Esophagus (tissue), 2 donors: ENCODE results near the gene GGT7. TPM values are rescaled to one million over a fixed set of nuclear protein-coding genes. Genes with fewer than 3 reads are reported as not detected.
A peak's percentile ranks its signal among the peaks of the same experiment; 100 is the strongest.
"Not testable (repeated sequence)": the region's sequence is repeated elsewhere in the genome, so short reads cannot be mapped to it uniquely, and the experiment has no call there.

ENCODE experiments used
- H3K27ac ChIP-seq, 2 donors: one replicate each; pipeline ENCODE4 v1.5.1; 2013; ENCODE audit warnings: low read depth in 2 of 2, mild to moderate bottlenecking in 2 of 2, inconsistent platforms in 1 of 2, low read length in 1 of 2, moderate library complexity in 1 of 2
- H3K27me3 ChIP-seq, 2 donors: one replicate each; pipeline ENCODE4 v1.6.1; 2013; ENCODE audit warnings: low read length in 2 of 2, control low read depth in 1 of 2, mild to moderate bottlenecking in 1 of 2; ENCODE audit not compliant: insufficient read depth in 2 of 2, control insufficient read depth in 1 of 2
- H3K36me3 ChIP-seq, 2 donors: one replicate each; pipeline ENCODE4 v1.6.1; 2013; ENCODE audit warnings: low read length in 1 of 2; ENCODE audit not compliant: control insufficient read depth in 2 of 2, insufficient read depth in 2 of 2
- H3K4me1 ChIP-seq, 2 donors: one replicate each; pipeline ENCODE4 v1.6.1; 2013; ENCODE audit warnings: low read length in 1 of 2; ENCODE audit not compliant: control insufficient read depth in 2 of 2, insufficient read depth in 2 of 2
- H3K4me3 ChIP-seq, 2 donors: one replicate each; pipeline ENCODE4 v1.5.1; 2013; ENCODE audit warnings: low read length in 2 of 2, mild to moderate bottlenecking in 2 of 2, low read depth in 1 of 2, moderate library complexity in 1 of 2
- H3K9me3 ChIP-seq, 2 donors: one replicate each; pipeline ENCODE4 v1.6.1; 2013; ENCODE audit warnings: mild to moderate bottlenecking in 2 of 2, low read depth in 1 of 2, low read length in 1 of 2, moderate library complexity in 1 of 2; ENCODE audit not compliant: control insufficient read depth in 2 of 2, insufficient read depth in 1 of 2
- WGBS, 2 donors: extraction: QIAGEN DNeasy Blood & Tissue Kit; methylation state at CpG; one replicate each; pipeline ENCODE4 v1.1.7; 2013; 5-methylcytosine and 5-hydroxymethylcytosine counted together
- polyA plus RNA-seq, 2 donors: library from polyadenylated mRNA; stranded (reverse); fragments of 200-250 nt; gene quantifications; one replicate each; pipeline ENCODE4 v1.2.3, GENCODE V29; 2013
- donor health status: healthy with polysubstance abuse.
- donor health status: Bipolar disorder and iron deficiency.

GGT7 gene
- polyA plus RNA-seq, 2 donors, result 3.7 to 5.7 TPM

- not testable (repeated sequence) for H3K27me3 ChIP-seq, H3K27ac ChIP-seq, H3K4me3 ChIP-seq, H3K4me1 ChIP-seq, H3K36me3 ChIP-seq, H3K9me3 ChIP-seq
- 89 to 100% methylated on average over 1 to 3 of the region's 3 CpGs for WGBS, 2 donors
Measured at GRCh38 chr20:34898129-34898528, 25.5 kb upstream of the GGT7 start.

DNA sequence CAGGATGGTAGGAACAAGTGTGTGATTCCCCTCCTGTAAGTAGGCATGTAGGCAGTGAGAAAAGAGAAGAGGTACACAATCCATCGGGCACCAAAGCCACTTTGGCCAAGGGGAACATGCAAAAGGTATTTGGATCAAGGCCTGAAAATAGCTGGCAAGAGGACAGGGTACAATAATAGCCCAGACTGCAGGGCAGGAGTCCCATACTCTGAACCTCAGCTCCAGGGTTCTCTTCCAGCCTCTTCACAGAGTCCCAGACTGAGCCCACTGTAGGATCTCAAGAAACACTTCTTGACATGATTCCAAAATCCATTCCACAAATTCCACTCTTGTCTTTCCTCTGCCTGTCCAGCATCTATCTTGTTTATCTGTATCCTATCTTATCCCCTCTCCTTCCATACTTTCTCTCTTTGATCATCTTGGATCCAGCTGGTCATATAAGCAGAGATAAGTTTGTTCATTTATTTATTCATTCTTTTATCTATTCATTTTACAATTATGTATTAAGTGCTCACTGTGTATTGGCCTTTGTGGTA is 23.5 kb upstream of the GGT7 start:
- Histone ChIP-seq H3K27me3 (no peaks in the 10 kb centered on the region), H3K4me3 (no peak overlapping the region), H3K9me3 (no peaks in the 10 kb centered on the region), H3K36me3 (peaks cover 0 to under 1% of the 10 kb centered on the region in 2 donors), H3K4me1 (peaks cover 2 to 3% of the 10 kb centered on the region in 2 donors), H3K27ac (no peak overlapping the region)
- 22 to 32% methylated on average over 1 of the region's 1 CpG for WGBS, 2 donors

GRCh38 chr20:34895465-34895864 is 22.8 kb upstream of the GGT7 start:
- Histone ChIP-seq H3K27me3 (no peaks in the 10 kb centered on the region), H3K27ac (no peak overlapping the region), H3K4me3 (no peak overlapping the region), H3K36me3 (no peaks in the 10 kb centered on the region), H3K9me3 (no peaks in the 10 kb centered on the region), H3K4me1 (peaks cover 2 to 3% of the 10 kb centered on the region in 2 donors)
- 69 to 84% methylated on average over 3 of the region's 3 CpGs for WGBS, 2 donors

GRCh38 chr20:34894723-34895122 is 22.1 kb upstream of the GGT7 start:
- no peaks in the 10 kb centered on the region for H3K36me3 ChIP-seq
- peaks cover 2 to 3% of the 10 kb centered on the region in 2 donors for H3K4me1 ChIP-seq
- no peaks in the 10 kb centered on the region for H3K27me3 ChIP-seq
- H3K27ac ChIP-seq, result no peak overlapping the region
- no peaks in the 10 kb centered on the region for H3K9me3 ChIP-seq
- H3K4me3 ChIP-seq, result no peak overlapping the region
- 24 to 29% methylated on average over 1 of the region's 1 CpG for WGBS, 2 donors

GRCh38 chr20:34892671-34893070 is 20.0 kb upstream of the GGT7 start:
- no peaks in the 10 kb centered on the region for H3K27me3 ChIP-seq
- no peaks in the 10 kb centered on the region for H3K9me3 ChIP-seq
- H3K36me3 ChIP-seq, result no peaks in the 10 kb centered on the region
- H3K27ac ChIP-seq, result no peak overlapping the region
- no peak overlapping the region for H3K4me3 ChIP-seq
- H3K4me1 ChIP-seq, result peaks cover 2 to 3% of the 10 kb centered on the region in 2 donors
- WGBS, 2 donors, result 92 to 99% methylated on average over 2 of the region's 2 CpGs

DNA sequence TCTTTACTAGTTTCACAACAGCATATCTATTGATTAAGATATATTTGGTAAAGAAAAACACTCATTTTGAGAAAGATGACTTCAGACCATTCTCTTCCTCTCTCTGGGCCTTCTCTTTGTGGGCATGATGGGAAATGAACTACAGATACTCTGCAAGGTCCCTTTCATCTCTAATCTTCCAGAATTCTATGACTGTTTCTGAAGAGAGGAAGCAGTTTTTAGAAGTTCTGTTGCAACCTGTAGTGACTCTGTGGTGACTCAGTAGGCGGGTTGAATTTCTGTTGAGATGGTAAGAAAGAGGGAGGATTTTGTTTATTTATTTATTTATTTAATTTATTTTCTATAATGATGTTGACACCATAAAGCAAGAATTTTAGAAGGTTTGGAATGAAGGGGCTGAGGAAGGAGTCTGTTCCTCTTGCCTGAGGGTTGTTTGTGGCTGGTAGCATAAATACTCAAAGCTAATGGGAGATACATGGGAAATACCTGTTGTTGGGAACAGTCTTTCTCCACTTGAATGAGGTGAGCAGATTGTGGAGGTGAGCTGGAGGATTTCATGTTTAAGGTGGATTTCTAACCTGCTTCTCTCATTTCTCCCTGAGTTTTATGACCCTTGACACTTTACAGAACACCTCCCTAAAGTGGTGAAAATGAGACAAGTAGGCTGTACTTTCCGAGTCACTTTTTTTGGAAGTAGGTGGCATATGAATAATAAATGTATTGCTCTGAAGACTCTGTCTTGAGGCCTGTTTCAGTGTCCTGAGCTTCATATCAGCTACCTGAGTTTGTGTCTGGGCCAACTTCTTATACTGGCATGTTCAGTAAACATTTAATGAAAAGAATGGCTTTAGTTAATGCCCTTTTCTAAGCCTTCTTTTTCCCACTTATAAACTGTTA is 18.8 kb upstream of the GGT7 start:
- H3K4me3 ChIP-seq, result no peak overlapping the region
- no peaks in the 10 kb centered on the region for H3K36me3 ChIP-seq
- no peaks in the 10 kb centered on the region for H3K27me3 ChIP-seq
- H3K27ac ChIP-seq, result peak overlapping the region in 1 of 2 donors; percentile 51
- H3K4me1 ChIP-seq, result peaks cover 2 to 3% of the 10 kb centered on the region in 2 donors
- 67% methylated on average over 2 of the region's 2 CpGs for WGBS, 2 donors
- H3K9me3 ChIP-seq, result no peaks in the 10 kb centered on the region

DNA sequence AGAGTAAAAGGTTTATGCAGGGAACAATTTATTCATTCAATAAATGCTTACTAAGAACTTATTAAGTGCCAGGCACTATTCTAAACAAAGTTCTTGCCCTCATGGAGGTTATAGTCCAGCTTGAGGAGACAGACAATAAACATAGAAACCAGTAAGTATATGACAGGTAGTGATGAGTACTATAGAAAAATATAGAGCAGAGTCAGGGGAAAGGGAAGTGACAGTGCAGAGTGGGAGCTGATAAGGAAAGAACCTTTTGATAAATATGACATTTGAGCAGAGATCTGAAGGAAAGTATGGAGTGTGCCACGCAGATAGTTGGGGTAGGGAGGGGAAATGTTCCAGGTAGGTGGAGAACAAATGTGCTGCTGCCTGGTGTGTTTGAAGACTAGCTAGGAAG is 15.8 kb upstream of the GGT7 start:
- 81 to 82% methylated on average over 1 of the region's 1 CpG for WGBS, 2 donors
- Histone ChIP-seq H3K27me3 (no peaks in the 10 kb centered on the region), H3K4me3 (no peak overlapping the region), H3K27ac (no peak overlapping the region), H3K4me1 (peaks cover 0 to 2% of the 10 kb centered on the region in 2 donors), H3K36me3 (peaks cover 0 to 6% of the 10 kb centered on the region in 2 donors), H3K9me3 (no peaks in the 10 kb centered on the region)

- peaks cover 0 to 7% of the 10 kb centered on the region in 2 donors for H3K36me3 ChIP-seq
Measured at GRCh38 chr20:34887023-34887422, 14.4 kb upstream of the GGT7 start.

GRCh38 chr20:34886122-34886521 is 13.5 kb upstream of the GGT7 start:
- H3K27ac ChIP-seq, result no peak overlapping the region
- H3K4me3 ChIP-seq, result no peak overlapping the region
- peaks cover 0 to 7% of the 10 kb centered on the region in 2 donors for H3K36me3 ChIP-seq
- no peaks in the 10 kb centered on the region for H3K27me3 ChIP-seq
- H3K9me3 ChIP-seq, result no peaks in the 10 kb centered on the region
- 72 to 91% methylated on average over 3 of the region's 3 CpGs for whole genome bisulfite sequencing, 2 donors
- no peaks in the 10 kb centered on the region for H3K4me1 ChIP-seq

More at GRCh38 chr20:34887023-34887422, 14.4 kb upstream of the GGT7 start:
- Histone ChIP-seq H3K27ac (no peak overlapping the region), H3K4me1 (peaks cover 0 to under 1% of the 10 kb centered on the region in 2 donors), H3K9me3 (no peaks in the 10 kb centered on the region), H3K4me3 (no peak overlapping the region), H3K27me3 (no peaks in the 10 kb centered on the region)
- 47 to 49% methylated on average over 3 of the region's 3 CpGs for WGBS, 2 donors
